Measurements from ENCODE around the gene PRKAB1.

Gene PRKAB1

DNA sequence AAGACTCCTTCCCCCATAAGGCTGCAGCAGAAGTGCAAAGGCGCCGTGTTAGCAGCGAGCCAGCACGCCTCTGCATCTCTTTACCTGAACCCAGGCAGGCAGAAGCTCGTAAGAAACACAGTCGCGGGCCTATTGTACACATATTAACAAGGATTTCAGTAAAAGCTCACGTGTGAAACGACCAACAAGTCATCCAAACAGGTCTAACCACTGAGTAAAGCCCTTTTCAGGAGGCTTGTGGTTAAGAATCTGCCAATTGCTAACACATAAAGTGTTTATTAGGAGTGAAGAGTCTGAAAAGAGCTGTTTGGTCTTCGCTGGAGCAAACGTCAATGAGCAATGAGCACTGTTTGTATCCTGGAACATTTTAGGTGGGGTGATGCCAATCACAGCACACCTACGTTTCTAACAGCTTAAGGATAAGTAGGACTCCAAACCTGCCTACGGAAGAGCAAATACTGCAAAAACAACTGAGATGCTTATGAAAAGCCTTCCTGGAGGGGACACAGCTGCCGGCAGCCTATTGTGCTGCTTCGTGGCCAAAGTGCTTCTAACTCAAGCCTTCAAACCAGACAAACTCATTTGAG, 43.1 kb downstream of the PRKAB1 start:
- DNase-seq (ENCODE audit: extremely low read depth in 1 of 2, low read depth in 1 of 2) = no peak

GRCh38 chr12:119711693-119712092, 43.8 kb downstream of the PRKAB1 start:
- DNase-seq (ENCODE audit: extremely low read depth in 1 of 2, low read depth in 1 of 2) = no peak

GRCh38 chr12:119712721-119713120, 44.8 kb downstream of the PRKAB1 start:
- no peak for DNase-seq (ENCODE audit: extremely low read depth in 1 of 2, low read depth in 1 of 2)

GRCh38 chr12:119713551-119714031, 45.7 kb downstream of the PRKAB1 start:
- no peak for DNase-seq (ENCODE audit: extremely low read depth in 1 of 2, low read depth in 1 of 2)

GRCh38 chr12:119714614-119715267, 46.8 kb downstream of the PRKAB1 start:
- DNase-seq (ENCODE audit: extremely low read depth in 1 of 2, low read depth in 1 of 2) = no peak

DNA sequence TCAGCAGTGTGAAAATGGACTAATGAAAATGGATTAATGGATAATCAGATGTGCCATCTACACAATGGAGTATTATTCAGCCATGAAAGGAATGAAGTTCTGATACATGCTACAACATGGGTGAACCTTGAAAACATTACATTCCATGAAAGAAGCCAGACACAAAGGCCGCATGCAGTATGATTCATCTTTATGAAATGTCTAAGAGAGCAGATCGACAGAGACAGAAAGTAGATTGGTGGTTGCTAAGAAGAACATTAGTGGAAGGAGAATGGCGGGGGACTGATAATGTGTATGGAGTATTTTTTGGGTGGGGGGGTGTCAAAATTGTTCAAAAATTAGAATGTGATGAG, 47.3 kb downstream of the PRKAB1 start:
- DNase-seq (ENCODE audit: extremely low read depth in 1 of 2, low read depth in 1 of 2) = no peak

DNA sequence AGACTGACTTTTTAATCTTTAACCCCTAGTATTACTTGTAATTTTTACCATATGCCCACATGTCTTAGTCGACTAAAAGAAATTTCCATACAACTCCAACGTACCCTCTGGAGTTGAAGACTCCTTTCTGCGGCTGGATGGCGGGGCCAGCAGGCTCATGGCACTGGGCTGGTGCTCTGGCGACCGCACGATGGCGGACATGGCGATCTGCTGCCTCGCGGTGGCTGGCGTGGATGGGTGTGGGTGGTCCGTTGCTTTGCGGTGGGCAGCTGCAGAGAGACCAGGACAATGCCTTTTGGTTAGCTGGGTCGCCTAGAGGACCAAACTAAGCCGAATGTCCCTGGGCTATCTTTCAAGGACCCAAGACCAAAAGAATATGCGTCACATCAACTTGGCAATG, 50.2 kb downstream of the PRKAB1 start:
- no peak for DNase-seq (ENCODE audit: extremely low read depth in 1 of 2, low read depth in 1 of 2)

DNA sequence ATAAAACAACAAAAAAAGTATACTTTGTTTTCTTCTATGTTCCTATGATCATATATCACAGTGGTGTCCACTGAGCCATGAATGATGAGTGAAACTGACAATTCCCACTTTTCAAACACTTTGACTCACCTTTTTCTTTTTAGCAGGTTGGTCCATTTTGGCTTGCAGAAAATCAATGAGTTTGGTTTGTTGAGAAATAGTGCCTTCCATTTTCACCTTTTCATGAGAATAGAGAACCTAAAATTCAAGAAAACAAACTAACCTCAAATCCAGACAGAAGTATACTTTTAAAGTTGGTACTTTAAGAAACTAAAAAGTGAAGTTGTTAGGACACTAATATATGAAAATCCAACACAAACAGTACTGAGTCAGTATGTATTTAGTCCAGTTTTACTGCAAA, 52.4 kb downstream of the PRKAB1 start:
- no peak for DNase-seq (ENCODE audit: extremely low read depth in 1 of 2, low read depth in 1 of 2)

GRCh38 chr12:119721306-119721705, 53.4 kb downstream of the PRKAB1 start:
- DNase-seq (ENCODE audit: extremely low read depth in 1 of 2, low read depth in 1 of 2) = no peak

- no peak for DNase-seq (ENCODE audit: extremely low read depth in 1 of 2, low read depth in 1 of 2)
Measured at GRCh38 chr12:119725523-119725922, 57.6 kb downstream of the PRKAB1 start.

DNA sequence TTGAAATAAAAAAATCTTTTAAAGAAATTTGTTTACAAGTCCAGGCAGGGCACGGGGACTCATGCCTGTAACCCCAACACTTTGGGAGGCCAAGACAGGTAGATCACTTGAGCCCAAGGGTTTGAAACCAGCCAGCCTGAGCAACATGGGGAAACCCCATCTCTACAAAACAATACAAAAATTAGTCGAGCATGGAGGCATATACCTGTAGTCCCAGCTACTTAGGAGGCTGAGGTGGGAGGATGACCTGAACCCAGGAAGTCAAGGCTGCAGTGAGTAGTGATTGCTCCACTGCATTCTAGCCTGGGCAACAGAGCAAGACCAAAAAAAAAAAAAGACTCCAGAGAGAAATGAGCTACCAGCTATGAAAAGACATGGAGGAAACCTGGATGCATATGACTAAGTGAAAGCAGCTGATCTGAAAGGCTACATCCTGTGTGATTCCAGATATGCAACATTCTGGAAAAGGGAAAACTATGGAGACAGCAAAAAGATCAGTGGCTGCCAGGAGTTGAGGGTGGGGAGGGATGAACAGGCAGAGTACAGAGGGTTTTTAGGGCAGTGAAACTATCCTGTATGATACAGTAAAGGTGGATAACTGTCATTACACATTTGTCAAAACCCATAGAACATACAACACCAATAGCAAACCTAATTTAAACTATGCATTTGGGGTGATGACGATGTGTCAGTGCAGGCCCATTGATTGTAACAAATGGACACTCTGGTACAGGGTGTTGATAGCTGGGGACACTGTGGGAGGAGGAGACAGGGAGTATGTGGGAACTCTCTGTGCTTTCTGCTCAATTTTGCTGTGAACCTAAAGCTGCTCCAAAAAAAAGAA, 59.9 kb downstream of the PRKAB1 start:
- DNase-seq (ENCODE audit: extremely low read depth in 1 of 2, low read depth in 1 of 2) = no peak

DNA sequence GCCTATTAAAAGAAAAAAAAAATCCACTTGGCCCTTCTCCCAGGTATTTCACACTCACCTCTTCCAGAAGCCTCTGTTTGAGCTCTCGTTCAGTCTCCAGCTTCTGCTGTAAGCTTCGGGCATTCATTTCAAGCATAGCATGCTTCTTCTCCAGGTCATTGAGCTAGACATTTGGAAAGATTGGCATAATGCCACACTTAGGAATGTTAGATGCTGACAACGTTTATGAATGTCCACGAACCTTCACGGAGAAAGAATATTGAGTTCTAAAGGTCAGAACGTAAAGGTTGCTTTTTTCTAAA, 60.5 kb downstream of the PRKAB1 start:
- DNase-seq (ENCODE audit: extremely low read depth in 1 of 2, low read depth in 1 of 2) = no peak

DNA sequence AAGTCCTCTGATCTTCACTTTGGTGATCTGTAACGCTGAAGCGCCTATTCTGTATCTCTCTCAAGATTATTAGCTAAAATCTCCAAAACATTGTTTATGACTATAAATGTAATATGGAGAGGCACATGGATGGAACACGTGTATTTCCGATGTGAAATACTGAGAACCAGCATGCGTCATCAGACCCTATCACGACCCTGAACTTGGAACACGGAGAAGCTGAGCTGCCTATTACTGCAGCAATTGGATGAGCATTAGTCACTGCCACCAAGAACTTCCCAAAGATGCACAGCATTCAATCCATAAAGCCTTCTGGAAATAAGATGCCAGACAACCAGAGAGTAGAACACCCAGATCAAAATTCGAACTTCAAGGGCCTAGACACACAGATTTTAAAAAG, 61.9 kb downstream of the PRKAB1 start:
- no peak for DNase-seq (ENCODE audit: extremely low read depth in 1 of 2, low read depth in 1 of 2)

GRCh38 chr12:119730381-119730780, 62.4 kb downstream of the PRKAB1 start:
- no peak for DNase-seq (ENCODE audit: extremely low read depth in 1 of 2, low read depth in 1 of 2)

All from stimulated activated CD8-positive, alpha-beta memory T cell treated with anti-CD3 and anti-CD28 coated beads, Interleukin-7, amount 100 ng/mL, for 48 hours (primary cell).